HCT116 (cell line): ENCODE measurements around the gene TMEM115. TPM values are rescaled to one million over a fixed set of nuclear protein-coding genes. Genes with fewer than 3 reads are reported as not detected.

ENCODE experiments used
- ATAC-seq: fragments of 200-7000 bp; cut with Tn5 transposase; 2 replicates; pipeline ENCODE4 v1.9.1; 2020; ENCODE audit warnings: mild to moderate bottlenecking, moderate library complexity
- BruUV-seq: library from RNA; stranded (reverse); fragments of 400-500 nt; replicated peaks from 2 replicates; lab custom pipeline; 2021; lab: Mats Ljungman, UMichigan
- CTCF ChIA-PET: fragments of 300-600 bp; sonication (Branson Sonifier 250); formaldehyde crosslinking; loops from one replicate; lab custom pipeline; 2021; ENCODE audit warnings: antibody characterized with exemption; lab: Charles Lee
- POLR2A ChIA-PET: fragments of 300-600, 350-600 bp; sonication (Branson Sonifier 250); formaldehyde crosslinking; loops from one replicate; lab custom pipeline; 2021; ENCODE audit warnings: antibody characterized with exemption; lab: Charles Lee
- RAD21 ChIA-PET, 2 experiments: fragments of 300-600 bp; sonication (Branson Sonifier 250); formaldehyde crosslinking; loops; one replicate each; lab custom pipeline; 2023; ENCODE audit warnings: low total read pairs in 2 of 2; ENCODE audit not compliant: uncharacterized antibody in 2 of 2, unreplicated experiment in 2 of 2, low non-redundant PET in 1 of 2; lab: Charles Lee
- DNase-seq: peaks from one replicate; pipeline ENCODE4 v3.0.0-alpha.2; 2010; ENCODE audit warnings: low read depth, low spot score
- H2AFZ ChIP-seq: fragments of 200-600 bp; shearing (Covaris generic), sonication (generic); 2 replicates; pipeline ENCODE4 v1.6.1; 2017; ENCODE audit warnings: low read depth, mixed run types, mixed read lengths, antibody characterized with exemption, low read length; ENCODE audit not compliant: poor library complexity, severe bottlenecking
- H3K27ac ChIP-seq: 2 replicates; pipeline ENCODE4 v1.5.1; 2012; ENCODE audit warnings: low read depth, low read length
- H3K27me3 ChIP-seq: fragments of 200-600 bp; sonication (generic); 2 replicates; pipeline ENCODE4 v1.6.1; 2016; ENCODE audit warnings: mixed run types, low read length, mixed read lengths; ENCODE audit not compliant: insufficient read depth
- H3K36me3 ChIP-seq, 2 experiments: fragments of 200-500 bp in 1 of 2; fragments of 200-600 bp in 1 of 2; sonication (Bioruptor generic) in 1 of 2; sonication (generic) in 1 of 2; 2 replicates each; pipeline versions ENCODE4 v1.5.1 to v1.6.1; 2014 to 2016; ENCODE audit warnings: low read length in 2 of 2, inconsistent platforms in 1 of 2, mixed read lengths in 1 of 2, mixed run types in 1 of 2; ENCODE audit not compliant: insufficient read depth in 2 of 2, control insufficient read depth in 1 of 2
- H3K4me1 ChIP-seq, 2 experiments: fragments of 200-600 bp in 1 of 2; sonication (generic) in 1 of 2; 2 replicates each; pipeline versions ENCODE4 v1.5.1 to v1.6.1; 2012 to 2017; ENCODE audit warnings: low read length in 2 of 2, inconsistent platforms in 1 of 2, mild to moderate bottlenecking in 1 of 2, mixed read lengths in 1 of 2, mixed run types in 1 of 2, moderate library complexity in 1 of 2; ENCODE audit not compliant: insufficient read depth in 2 of 2, control insufficient read depth in 1 of 2
- H3K4me2 ChIP-seq: fragments of 200-600 bp; sonication (generic); 2 replicates; pipeline ENCODE4 v1.6.1; 2017; ENCODE audit warnings: mixed run types, low read length, mixed read lengths
- H3K4me3 ChIP-seq, 2 experiments: fragments of 200-600 bp in 1 of 2; sonication (generic) in 1 of 2; replicated peaks in 1 of 2; 2 replicates each; pipeline ENCODE4 v1.5.1; 2011 to 2016; ENCODE audit warnings: low read length in 2 of 2, control low read depth in 1 of 2, low read depth in 1 of 2, mild to moderate bottlenecking in 1 of 2, mixed read lengths in 1 of 2, mixed run types in 1 of 2
- H3K79me2 ChIP-seq: fragments of 200-600 bp; sonication (generic); 2 replicates; pipeline ENCODE4 v1.6.1; 2017; ENCODE audit warnings: mild to moderate bottlenecking, mixed run types, low read length, moderate library complexity, mixed read lengths; ENCODE audit not compliant: insufficient read depth
- H3K9ac ChIP-seq: fragments of 200-600 bp; sonication (generic); 2 replicates; pipeline ENCODE4 v1.6.1; 2016; ENCODE audit warnings: low read length, mixed read lengths
- H3K9me2 ChIP-seq: fragments of 200-600 bp; sonication (generic), shearing (Covaris generic); 2 replicates; pipeline ENCODE4 v1.6.1; 2017; ENCODE audit warnings: mixed run types, mild to moderate bottlenecking, moderate library complexity; ENCODE audit not compliant: insufficient read depth
- H3K9me3 ChIP-seq, 2 experiments: fragments of 200-500 bp in 1 of 2; fragments of 200-600 bp in 1 of 2; sonication (Bioruptor generic) in 1 of 2; sonication (generic) in 1 of 2; 2 replicates each; pipeline ENCODE4 v1.6.1; 2014 to 2017; ENCODE audit warnings: low read length in 2 of 2, mixed read lengths in 2 of 2, inconsistent platforms in 1 of 2, low read depth in 1 of 2, mild to moderate bottlenecking in 1 of 2, mixed run types in 1 of 2, moderate library complexity in 1 of 2; ENCODE audit not compliant: control insufficient read depth in 1 of 2, insufficient read depth in 1 of 2
- H4K20me1 ChIP-seq: fragments of 200-600 bp; sonication (generic), shearing (Covaris generic); 2 replicates; pipeline ENCODE4 v1.6.1; 2017; ENCODE audit warnings: mixed run types, mild to moderate bottlenecking, moderate library complexity; ENCODE audit not compliant: insufficient read depth
- EGR1 ChIP-seq: IDR thresholded peaks from 2 replicates; pipeline ENCODE4 v1.6.1; 2012; ENCODE audit warnings: low read depth
- POLR2A ChIP-seq: IDR thresholded peaks from 2 replicates; pipeline ENCODE4 v1.7.0; 2011; ENCODE audit warnings: borderline replicate concordance; ENCODE audit not compliant: insufficient read depth, insufficient read length; ENCODE audit errors: extremely low read depth
- SP1 ChIP-seq: IDR thresholded peaks from 2 replicates; pipeline ENCODE4 v1.6.1; 2012; ENCODE audit warnings: low read depth
- TCF7L2 ChIP-seq: IDR thresholded peaks from 2 replicates; pipeline ENCODE4 v1.7.0; 2011; ENCODE audit warnings: borderline replicate concordance, inconsistent platforms; ENCODE audit not compliant: insufficient read depth, insufficient read length; ENCODE audit errors: extremely low read depth
- intact Hi-C: fragments of 100-400 bp; cut with micrococcal nuclease; formaldehyde crosslinking; loops from 2 replicates; pipeline ENCODE4 v1.10.0; 2022
- total RNA-seq: library from RNA; stranded (reverse); gene quantifications from one replicate; pipeline ENCODE4 v1.2.1, GENCODE V29; 2021; ENCODE audit not compliant: unreplicated experiment
- TF ChIP-seq, protein P1 (sequence below): IDR thresholded peaks from 2 replicates; pipeline ENCODE4 v1.6.1; 2012; ENCODE audit warnings: low read depth
- TF ChIP-seq, protein P2 (sequence below): IDR thresholded peaks from 2 replicates; pipeline ENCODE4 v1.6.1; 2012

Gene TMEM115
- total RNA-seq, 1 experiment from 2014 or later = 24.6 TPM

DNA sequence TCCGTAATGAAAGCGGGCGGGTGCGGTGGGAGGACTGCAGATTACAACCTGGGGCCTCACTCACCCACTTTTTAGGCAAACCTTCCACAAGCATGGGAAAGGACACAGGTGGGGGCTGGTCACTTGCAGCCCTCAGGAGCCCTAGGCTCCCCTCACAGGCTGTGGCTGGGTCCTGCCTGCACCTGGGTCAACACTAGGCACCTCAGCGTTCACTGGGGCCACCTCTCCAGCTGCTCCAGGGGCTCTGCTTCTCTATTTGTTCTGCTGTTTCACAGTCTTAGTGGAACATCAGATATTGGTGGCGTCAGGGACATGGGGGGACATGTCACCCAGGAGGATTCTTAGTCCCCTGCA lies 30.1 kb upstream of the TMEM115 start:
- Histone ChIP-seq H2AFZ (no peak overlapping the region), H3K4me3 (no peak overlapping the region), H3K36me3 (no peaks in the 10 kb centered on the region), H3K27me3 (no peaks in the 10 kb centered on the region), H3K9me3 (no peaks in the 10 kb centered on the region), H3K9me2 (no peaks in the 10 kb centered on the region), H4K20me1 (no peaks in the 10 kb centered on the region), H3K9ac (no peak overlapping the region), H3K4me2 (no peak overlapping the region), H3K27ac (no peak overlapping the region), H3K4me1 (peaks cover 0 to 15% of the 10 kb centered on the region in 2 experiments; a peak in 2 of 4 replicates), H3K79me2 (no peaks in the 10 kb centered on the region)
- ATAC-seq = no peak
- intact Hi-C loops = no loop called here
- ChIA-PET POLR2A (no interaction called here), RAD21 (no interaction called here), CTCF (interaction anchor here (0.7 kb wide), 1 partner anchor 42 kb away, joined by 5 read pairs; no protein-coding TSS in a partner anchor)
- TF ChIP-seq SP1 (no peak), POLR2A (no peak), EGR1 (no peak)
- TF ChIP-seq, protein P1, sequence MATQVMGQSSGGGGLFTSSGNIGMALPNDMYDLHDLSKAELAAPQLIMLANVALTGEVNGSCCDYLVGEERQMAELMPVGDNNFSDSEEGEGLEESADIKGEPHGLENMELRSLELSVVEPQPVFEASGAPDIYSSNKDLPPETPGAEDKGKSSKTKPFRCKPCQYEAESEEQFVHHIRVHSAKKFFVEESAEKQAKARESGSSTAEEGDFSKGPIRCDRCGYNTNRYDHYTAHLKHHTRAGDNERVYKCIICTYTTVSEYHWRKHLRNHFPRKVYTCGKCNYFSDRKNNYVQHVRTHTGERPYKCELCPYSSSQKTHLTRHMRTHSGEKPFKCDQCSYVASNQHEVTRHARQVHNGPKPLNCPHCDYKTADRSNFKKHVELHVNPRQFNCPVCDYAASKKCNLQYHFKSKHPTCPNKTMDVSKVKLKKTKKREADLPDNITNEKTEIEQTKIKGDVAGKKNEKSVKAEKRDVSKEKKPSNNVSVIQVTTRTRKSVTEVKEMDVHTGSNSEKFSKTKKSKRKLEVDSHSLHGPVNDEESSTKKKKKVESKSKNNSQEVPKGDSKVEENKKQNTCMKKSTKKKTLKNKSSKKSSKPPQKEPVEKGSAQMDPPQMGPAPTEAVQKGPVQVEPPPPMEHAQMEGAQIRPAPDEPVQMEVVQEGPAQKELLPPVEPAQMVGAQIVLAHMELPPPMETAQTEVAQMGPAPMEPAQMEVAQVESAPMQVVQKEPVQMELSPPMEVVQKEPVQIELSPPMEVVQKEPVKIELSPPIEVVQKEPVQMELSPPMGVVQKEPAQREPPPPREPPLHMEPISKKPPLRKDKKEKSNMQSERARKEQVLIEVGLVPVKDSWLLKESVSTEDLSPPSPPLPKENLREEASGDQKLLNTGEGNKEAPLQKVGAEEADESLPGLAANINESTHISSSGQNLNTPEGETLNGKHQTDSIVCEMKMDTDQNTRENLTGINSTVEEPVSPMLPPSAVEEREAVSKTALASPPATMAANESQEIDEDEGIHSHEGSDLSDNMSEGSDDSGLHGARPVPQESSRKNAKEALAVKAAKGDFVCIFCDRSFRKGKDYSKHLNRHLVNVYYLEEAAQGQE = no peak
- no TSS peak for BruUV-seq
- no peak for DNase-seq

DNA sequence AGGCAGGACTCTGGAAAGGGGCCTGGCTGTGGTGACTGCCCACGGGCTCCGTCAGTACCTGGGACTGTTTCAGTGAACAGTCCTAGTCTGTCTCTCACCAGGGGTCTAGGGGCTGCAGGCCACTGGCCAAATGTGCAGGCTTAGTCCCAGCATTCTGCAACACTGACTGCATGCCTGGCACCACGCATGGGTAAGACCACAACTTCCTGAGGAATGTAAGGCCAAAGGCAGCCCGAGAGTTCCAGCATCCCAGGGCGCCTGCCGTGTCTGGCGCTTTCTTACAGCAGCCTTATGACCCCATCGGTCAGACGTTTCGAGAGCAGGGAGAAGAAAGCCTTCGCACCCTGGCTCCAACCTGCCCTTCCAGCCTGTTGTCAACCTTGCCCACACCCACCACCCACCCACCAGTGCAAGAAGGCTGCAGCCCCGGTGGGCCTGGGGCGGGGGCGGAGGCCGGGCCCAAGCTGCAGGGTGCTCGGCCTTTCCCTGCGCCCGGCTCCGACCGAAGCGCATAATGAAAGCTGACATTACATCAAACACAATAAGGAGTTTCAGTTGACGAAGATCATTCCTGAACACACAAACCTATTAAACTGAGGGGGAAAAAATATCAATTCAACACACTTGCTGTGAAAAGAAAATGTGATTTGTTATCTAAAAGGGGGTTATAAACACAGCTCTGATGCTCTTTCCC lies 29.5 kb upstream of the TMEM115 start:
- Histone ChIP-seq H3K27me3 (no peaks in the 10 kb centered on the region), H3K4me3 (no peak overlapping the region), H3K27ac (no peak overlapping the region)
- intact Hi-C loops = no loop called here
- RAD21 ChIA-PET = no interaction called here
- no peak for ATAC-seq
- no peak for TF ChIP-seq TCF7L2
- TF ChIP-seq, protein P2, sequence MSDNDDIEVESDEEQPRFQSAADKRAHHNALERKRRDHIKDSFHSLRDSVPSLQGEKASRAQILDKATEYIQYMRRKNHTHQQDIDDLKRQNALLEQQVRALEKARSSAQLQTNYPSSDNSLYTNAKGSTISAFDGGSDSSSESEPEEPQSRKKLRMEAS = no peak
- TF ChIP-seq, all 23 proteins: peak for 0
- Histone ChIP-seq H4K20me1 (no peaks in the 10 kb centered on the region), H3K9ac (no peak overlapping the region), H3K36me3 (no peaks in the 10 kb centered on the region), H3K9me2 (no peaks in the 10 kb centered on the region), H2AFZ (no peak overlapping the region), H3K9me3 (no peaks in the 10 kb centered on the region), H3K79me2 (no peaks in the 10 kb centered on the region), H3K4me1 (peaks cover 0 to 15% of the 10 kb centered on the region in 2 experiments; a peak in 2 of 4 replicates), H3K4me2 (no peak overlapping the region)
- POLR2A ChIA-PET = no interaction called here
- no peak for DNase-seq
- CTCF ChIA-PET = no interaction called here
- no TSS peak for BruUV-seq
